ENCODE data around the gene MAEL. TPM values are rescaled to one million over a fixed set of nuclear protein-coding genes. Genes with fewer than 3 reads are reported as not detected.

MAEL gene
- total RNA-seq, 1 experiment from 2014 or later: not detected

DNA sequence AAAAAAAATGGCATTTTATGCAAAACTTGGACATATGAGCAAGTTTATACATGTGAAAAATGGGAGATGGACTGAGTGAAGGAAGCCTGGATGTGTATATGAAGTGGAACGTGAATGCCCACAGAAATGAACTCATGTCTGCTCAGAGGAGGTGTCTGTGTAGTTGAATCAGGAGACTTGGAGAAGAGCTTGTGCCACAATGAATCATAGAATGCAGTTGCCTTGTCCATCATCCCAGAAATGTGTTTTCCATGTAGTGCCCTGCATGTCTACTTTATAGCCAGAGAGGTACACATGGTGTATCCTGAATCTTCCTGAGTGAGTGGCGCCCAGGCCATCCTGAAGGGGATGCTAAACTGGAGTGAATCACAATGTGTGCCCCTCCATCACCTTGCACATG lies 11.1 kb upstream of the MAEL start:
- BruUV-seq (replicated peaks): no TSS peak
- Histone ChIP-seq H3K27me3 (replicated peaks; ENCODE audit: control insufficient read depth, insufficient read depth, low read length) (peaks cover 3% of the 10 kb centered on the region), H3K9me3 (no peaks in the 10 kb centered on the region), H3K4me1 (peaks cover 6% of the 10 kb centered on the region; the same call in 1 of the 2 replicates), H3K36me3 (ENCODE audit: control insufficient read depth, insufficient read depth, low read length) (no peaks in the 10 kb centered on the region), H3K4me3 (ENCODE audit: low read depth, low read length) (no peak overlapping the region)
- Mint-ChIP-seq H3K36me3 (ENCODE audit: insufficient read depth, unreplicated experiment) (no peaks in the 10 kb centered on the region), H3K9me3 (ENCODE audit: unreplicated experiment) (no peaks in the 10 kb centered on the region), H3K4me1 (ENCODE audit: low read depth, unreplicated experiment) (peaks cover 7% of the 10 kb centered on the region), H3K27ac (ENCODE audit: unreplicated experiment) (no peak overlapping the region), H3K4me3 (ENCODE audit: unreplicated experiment) (no peak overlapping the region), H3K27me3 (ENCODE audit: insufficient read depth, unreplicated experiment) (peaks cover 27% of the 10 kb centered on the region)
- ChIA-PET POLR2A (no interaction called here), CTCF (interaction anchor here (1.5 kb wide), 1 partner anchor 68 kb away, joined by 5 read pairs; no protein-coding TSS in a partner anchor)
- intact Hi-C loops (cut with micrococcal nuclease; ENCODE audit: unreplicated experiment): no loop called here
- TF ChIP-seq, protein P1, sequence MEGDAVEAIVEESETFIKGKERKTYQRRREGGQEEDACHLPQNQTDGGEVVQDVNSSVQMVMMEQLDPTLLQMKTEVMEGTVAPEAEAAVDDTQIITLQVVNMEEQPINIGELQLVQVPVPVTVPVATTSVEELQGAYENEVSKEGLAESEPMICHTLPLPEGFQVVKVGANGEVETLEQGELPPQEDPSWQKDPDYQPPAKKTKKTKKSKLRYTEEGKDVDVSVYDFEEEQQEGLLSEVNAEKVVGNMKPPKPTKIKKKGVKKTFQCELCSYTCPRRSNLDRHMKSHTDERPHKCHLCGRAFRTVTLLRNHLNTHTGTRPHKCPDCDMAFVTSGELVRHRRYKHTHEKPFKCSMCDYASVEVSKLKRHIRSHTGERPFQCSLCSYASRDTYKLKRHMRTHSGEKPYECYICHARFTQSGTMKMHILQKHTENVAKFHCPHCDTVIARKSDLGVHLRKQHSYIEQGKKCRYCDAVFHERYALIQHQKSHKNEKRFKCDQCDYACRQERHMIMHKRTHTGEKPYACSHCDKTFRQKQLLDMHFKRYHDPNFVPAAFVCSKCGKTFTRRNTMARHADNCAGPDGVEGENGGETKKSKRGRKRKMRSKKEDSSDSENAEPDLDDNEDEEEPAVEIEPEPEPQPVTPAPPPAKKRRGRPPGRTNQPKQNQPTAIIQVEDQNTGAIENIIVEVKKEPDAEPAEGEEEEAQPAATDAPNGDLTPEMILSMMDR (IDR thresholded peaks at IDR 0.05; ENCODE audit: insufficient read depth in 1 of 2, low read depth in 1 of 2, low read length in 1 of 2, severe bottlenecking in 1 of 2, unreplicated experiment in 1 of 2): no peak
- DNase-seq: no peak

DNA sequence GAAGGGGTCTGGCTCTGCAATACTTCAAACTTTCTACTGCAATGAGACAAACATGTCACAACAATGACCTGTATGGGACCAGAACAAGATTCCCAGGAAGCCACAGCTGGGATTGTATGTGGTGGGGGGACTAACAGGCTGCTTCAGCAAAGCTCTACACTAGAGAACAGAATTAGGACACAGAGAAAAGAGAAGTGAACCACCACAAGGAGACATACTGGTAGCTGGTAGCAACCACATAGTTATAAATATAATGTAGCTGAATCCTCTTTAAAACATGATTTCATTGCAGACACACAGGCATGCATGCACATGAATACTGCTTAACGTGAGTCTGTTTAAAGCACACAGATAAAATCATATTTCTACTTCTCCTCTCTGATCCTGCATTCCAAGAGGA lies 10.3 kb upstream of the MAEL start:
- Histone ChIP-seq H3K4me1 (peaks cover 6% of the 10 kb centered on the region; the same call in 1 of the 2 replicates), H3K4me3 (ENCODE audit: low read depth, low read length) (no peak overlapping the region), H3K27me3 (replicated peaks; ENCODE audit: control insufficient read depth, insufficient read depth, low read length) (peaks cover 3% of the 10 kb centered on the region), H3K36me3 (ENCODE audit: control insufficient read depth, insufficient read depth, low read length) (no peaks in the 10 kb centered on the region), H3K9me3 (no peaks in the 10 kb centered on the region)
- H3K9me3 Mint-ChIP-seq (ENCODE audit: unreplicated experiment): no peaks in the 10 kb centered on the region
- CTCF ChIA-PET: no interaction called here
- peaks cover 27% of the 10 kb centered on the region for H3K27me3 Mint-ChIP-seq (ENCODE audit: insufficient read depth, unreplicated experiment)
- BruUV-seq (replicated peaks): no TSS peak
- TF ChIP-seq, protein P1 (IDR thresholded peaks at IDR 0.05; ENCODE audit: insufficient read depth in 1 of 2, low read depth in 1 of 2, low read length in 1 of 2, severe bottlenecking in 1 of 2, unreplicated experiment in 1 of 2): no peak
- no peak for DNase-seq
- intact Hi-C loops (cut with micrococcal nuclease; ENCODE audit: unreplicated experiment): no loop called here
- H3K4me1 Mint-ChIP-seq (ENCODE audit: low read depth, unreplicated experiment): peaks cover 7% of the 10 kb centered on the region
- H3K4me3 Mint-ChIP-seq (ENCODE audit: unreplicated experiment): no peak overlapping the region
- no peak overlapping the region for H3K27ac Mint-ChIP-seq (ENCODE audit: unreplicated experiment)
- H3K36me3 Mint-ChIP-seq (ENCODE audit: insufficient read depth, unreplicated experiment): no peaks in the 10 kb centered on the region
- POLR2A ChIA-PET: no interaction called here

DNA sequence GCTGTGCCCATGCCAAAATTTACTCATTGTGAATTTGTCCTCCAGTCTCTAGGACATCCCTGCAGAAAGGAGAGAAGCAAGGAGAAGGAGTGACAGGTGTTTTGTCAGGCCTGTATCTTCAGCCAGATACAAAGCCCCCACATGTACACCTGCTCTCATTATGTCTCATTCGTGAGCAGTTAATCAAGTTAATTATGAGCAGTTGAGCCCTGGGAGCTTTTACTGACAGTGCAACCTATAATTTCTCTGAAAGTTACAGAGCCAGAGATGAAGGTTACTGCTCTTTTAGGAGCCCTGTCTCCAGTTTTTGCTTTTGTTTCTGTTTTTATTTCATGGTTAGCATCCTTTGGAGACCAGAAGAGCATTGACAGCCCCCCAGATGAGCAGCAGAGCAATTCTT lies 8.7 kb upstream of the MAEL start:
- TF ChIP-seq, protein P1 (IDR thresholded peaks at IDR 0.05; ENCODE audit: insufficient read depth in 1 of 2, low read depth in 1 of 2, low read length in 1 of 2, severe bottlenecking in 1 of 2, unreplicated experiment in 1 of 2): no peak
- intact Hi-C loops (cut with micrococcal nuclease; ENCODE audit: unreplicated experiment): no loop called here
- Mint-ChIP-seq H3K36me3 (ENCODE audit: insufficient read depth, unreplicated experiment) (no peaks in the 10 kb centered on the region), H3K4me1 (ENCODE audit: low read depth, unreplicated experiment) (no peaks in the 10 kb centered on the region), H3K4me3 (ENCODE audit: unreplicated experiment) (no peak overlapping the region), H3K27ac (ENCODE audit: unreplicated experiment) (no peak overlapping the region), H3K9me3 (ENCODE audit: unreplicated experiment) (no peaks in the 10 kb centered on the region), H3K27me3 (ENCODE audit: insufficient read depth, unreplicated experiment) (peaks cover 18% of the 10 kb centered on the region)
- ChIA-PET CTCF (no interaction called here), POLR2A (no interaction called here)
- DNase-seq: no peak
- BruUV-seq (replicated peaks): no TSS peak
- Histone ChIP-seq H3K9me3 (no peaks in the 10 kb centered on the region), H3K36me3 (ENCODE audit: control insufficient read depth, insufficient read depth, low read length) (no peaks in the 10 kb centered on the region), H3K27me3 (replicated peaks; ENCODE audit: control insufficient read depth, insufficient read depth, low read length) (no peaks in the 10 kb centered on the region; the same call in 1 of the 2 replicates), H3K4me1 (no peaks in the 10 kb centered on the region), H3K4me3 (ENCODE audit: low read depth, low read length) (no peak overlapping the region)

Measured in Caco-2 (cell line).